OCI-LY7 (cell line): ENCODE measurements around the gene AXL. TPM values are rescaled to one million over a fixed set of nuclear protein-coding genes. Genes with fewer than 3 reads are reported as not detected.
"Not testable (repeated sequence)": the region's sequence is repeated elsewhere in the genome, so short reads cannot be mapped to it uniquely, and the experiment has no call there.

Experiments
- BruUV-seq: library from RNA; stranded (reverse); fragments of 400-500 nt; replicated peaks from 2 replicates; lab custom pipeline; 2021; lab: Mats Ljungman, UMichigan
- CTCF ChIA-PET: fragments of 300-600 bp; sonication (Branson Sonifier 250); formaldehyde crosslinking; loops from one replicate; lab custom pipeline; 2022; ENCODE audit warnings: antibody characterized with exemption; ENCODE audit not compliant: unreplicated experiment; lab: Charles Lee
- POLR2A ChIA-PET: fragments of 300-600 bp; sonication (Branson Sonifier 250); formaldehyde crosslinking; loops from one replicate; lab custom pipeline; 2022; ENCODE audit warnings: antibody characterized with exemption; lab: Charles Lee
- DNase-seq: peaks from one replicate; pipeline ENCODE4 v3.0.0-alpha.2; 2015; ENCODE audit warnings: low spot score
- H2AFZ ChIP-seq: fragments of 200-600 bp; sonication (generic), shearing (Covaris generic); 2 replicates; pipeline ENCODE4 v1.6.1; 2014; ENCODE audit warnings: mild to moderate bottlenecking, antibody characterized with exemption, low read length, moderate library complexity
- H3K27ac ChIP-seq: fragments of 200-600 bp; sonication (generic); 2 replicates; pipeline ENCODE4 v1.5.1; 2014; ENCODE audit warnings: mixed run types, low read depth, mild to moderate bottlenecking, moderate library complexity, low read length, inconsistent platforms; ENCODE audit not compliant: poor library complexity, severe bottlenecking
- H3K36me3 ChIP-seq: fragments of 200-600 bp; sonication (generic); 2 replicates; pipeline ENCODE4 v1.6.1; 2014; ENCODE audit warnings: mild to moderate bottlenecking, antibody characterized with exemption, low read length, moderate library complexity, mixed read lengths; ENCODE audit not compliant: insufficient read depth
- H3K4me1 ChIP-seq: fragments of 200-600 bp; sonication (generic); 2 replicates; pipeline ENCODE4 v1.5.1; 2014; ENCODE audit warnings: mild to moderate bottlenecking, low read length; ENCODE audit not compliant: insufficient read depth, poor library complexity, severe bottlenecking
- H3K4me2 ChIP-seq: fragments of 200-600 bp; sonication (generic); 2 replicates; pipeline ENCODE4 v1.6.1; 2014; ENCODE audit warnings: mild to moderate bottlenecking, low read length
- H3K4me3 ChIP-seq: fragments of 200-600 bp; sonication (generic); 2 replicates; pipeline ENCODE4 v1.5.1; 2014; ENCODE audit warnings: mild to moderate bottlenecking, low read depth, low read length; ENCODE audit not compliant: poor library complexity, severe bottlenecking
- H3K79me2 ChIP-seq: fragments of 200-600 bp; sonication (generic); 2 replicates; pipeline ENCODE4 v1.6.1; 2016; ENCODE audit warnings: low read depth, mild to moderate bottlenecking, low read length, moderate library complexity, mixed read lengths; ENCODE audit not compliant: insufficient read depth
- H3K9me2 ChIP-seq: fragments of 200-600 bp; sonication (generic); 2 replicates; pipeline ENCODE4 v1.6.1; 2016; ENCODE audit warnings: mild to moderate bottlenecking, low read length, mixed read lengths; ENCODE audit not compliant: insufficient read depth
- H3K9me3 ChIP-seq: fragments of 200-600 bp; sonication (generic); 2 replicates; pipeline ENCODE4 v1.6.1; 2014; ENCODE audit warnings: mild to moderate bottlenecking, mixed run types, low read length, mixed read lengths
- H4K20me1 ChIP-seq: fragments of 200-600 bp; sonication (generic); 2 replicates; pipeline ENCODE4 v1.6.1; 2014; ENCODE audit warnings: mild to moderate bottlenecking, antibody characterized with exemption, low read length, moderate library complexity, mixed read lengths; ENCODE audit not compliant: insufficient read depth
- EZH2phosphoT487 ChIP-seq: fragments of 200-600 bp; sonication (generic); IDR thresholded peaks from 2 replicates; pipeline ENCODE4 v1.6.1; 2018; ENCODE audit warnings: low read depth, borderline replicate concordance, mild to moderate bottlenecking, mixed run types, antibody characterized with exemption, low read length, moderate library complexity, mixed read lengths
- intact Hi-C: fragments of 100-400 bp; cut with micrococcal nuclease; formaldehyde crosslinking; loops from one replicate; pipeline ENCODE4 v1.10.0; 2022; ENCODE audit not compliant: unreplicated experiment
- total RNA-seq, 2 experiments: library from RNA; depleted of rRNA in 1 of 2; stranded (reverse); fragments of >200 nt in 1 of 2; shearing (Covaris generic) in 1 of 2; gene quantifications; 2 replicates each; pipeline ENCODE4 v1.2.3, GENCODE V29; 2014 to 2022
- TF ChIP-seq, protein P1 (sequence below): fragments of 200-600 bp; sonication (generic); conservative IDR thresholded peaks from 2 replicates; pipeline ENCODE4 v1.5.1; 2014; ENCODE audit warnings: mild to moderate bottlenecking, antibody characterized with exemption, low read length, moderate library complexity, mixed read lengths

AXL gene
- total RNA-seq, 2 experiments from 2014 or later: not detected

DNA sequence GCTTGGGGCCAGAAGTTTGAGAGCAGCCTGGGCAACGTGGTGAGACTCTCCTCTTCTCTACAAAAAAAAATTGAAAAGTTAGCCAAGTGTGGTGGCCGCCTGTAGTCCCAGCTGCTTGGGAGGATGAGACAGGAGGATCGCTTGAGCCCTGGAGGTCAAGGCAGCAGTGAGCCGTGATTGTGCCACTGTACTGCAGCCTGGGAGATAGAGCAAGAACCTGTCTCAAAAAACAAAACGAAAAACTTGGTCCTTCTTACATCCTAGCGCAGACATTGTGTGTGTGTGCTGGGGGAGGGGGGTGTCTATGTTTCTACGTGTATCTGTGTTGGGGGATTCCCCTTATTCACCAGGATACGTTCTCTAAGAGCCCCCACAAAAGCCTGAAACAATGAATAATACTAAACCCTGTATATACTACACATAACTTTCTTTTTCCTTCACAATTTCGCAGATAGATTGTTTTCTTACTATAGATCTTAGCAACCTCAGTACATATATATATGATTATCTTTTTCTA is 7.9 kb downstream of the AXL start:
- no peak for DNase-seq
- no peak overlapping the region for H3K27ac ChIP-seq
- H3K4me3 ChIP-seq: no peak overlapping the region
- H3K9me3 ChIP-seq: no peaks in the 10 kb centered on the region
- no peak for TF ChIP-seq EZH2phosphoT487
- TF ChIP-seq, protein P1, sequence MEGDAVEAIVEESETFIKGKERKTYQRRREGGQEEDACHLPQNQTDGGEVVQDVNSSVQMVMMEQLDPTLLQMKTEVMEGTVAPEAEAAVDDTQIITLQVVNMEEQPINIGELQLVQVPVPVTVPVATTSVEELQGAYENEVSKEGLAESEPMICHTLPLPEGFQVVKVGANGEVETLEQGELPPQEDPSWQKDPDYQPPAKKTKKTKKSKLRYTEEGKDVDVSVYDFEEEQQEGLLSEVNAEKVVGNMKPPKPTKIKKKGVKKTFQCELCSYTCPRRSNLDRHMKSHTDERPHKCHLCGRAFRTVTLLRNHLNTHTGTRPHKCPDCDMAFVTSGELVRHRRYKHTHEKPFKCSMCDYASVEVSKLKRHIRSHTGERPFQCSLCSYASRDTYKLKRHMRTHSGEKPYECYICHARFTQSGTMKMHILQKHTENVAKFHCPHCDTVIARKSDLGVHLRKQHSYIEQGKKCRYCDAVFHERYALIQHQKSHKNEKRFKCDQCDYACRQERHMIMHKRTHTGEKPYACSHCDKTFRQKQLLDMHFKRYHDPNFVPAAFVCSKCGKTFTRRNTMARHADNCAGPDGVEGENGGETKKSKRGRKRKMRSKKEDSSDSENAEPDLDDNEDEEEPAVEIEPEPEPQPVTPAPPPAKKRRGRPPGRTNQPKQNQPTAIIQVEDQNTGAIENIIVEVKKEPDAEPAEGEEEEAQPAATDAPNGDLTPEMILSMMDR: no peak
- H3K36me3 ChIP-seq: no peaks in the 10 kb centered on the region
- no peaks in the 10 kb centered on the region for H3K79me2 ChIP-seq
- ChIA-PET CTCF (no interaction called here), POLR2A (no interaction called here)
- BruUV-seq: no TSS peak
- H3K4me2 ChIP-seq: no peak overlapping the region
- no peaks in the 10 kb centered on the region for H3K4me1 ChIP-seq
- intact Hi-C loops: no loop called here
- no peak overlapping the region for H2AFZ ChIP-seq
- no peaks in the 10 kb centered on the region for H4K20me1 ChIP-seq
- no peaks in the 10 kb centered on the region for H3K9me2 ChIP-seq

DNA sequence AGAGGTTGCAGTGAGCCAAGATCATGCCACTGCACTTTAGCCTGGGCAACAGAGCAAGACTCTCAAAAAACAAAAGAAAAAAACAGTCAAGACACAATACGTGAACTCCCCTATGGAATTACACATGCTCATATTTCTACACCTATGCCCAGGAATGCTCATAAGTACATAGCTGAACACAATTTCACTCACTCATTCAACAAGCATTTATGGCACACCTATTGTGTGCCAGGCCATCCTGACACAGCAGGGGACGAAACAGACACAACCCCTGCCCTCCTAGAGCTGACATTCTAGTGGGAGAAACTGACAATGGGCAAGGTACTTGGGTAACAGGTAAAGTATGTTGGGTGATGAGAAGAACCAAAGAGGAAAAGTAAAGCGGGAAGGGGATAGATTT is 9.5 kb downstream of the AXL start:
- intact Hi-C loops: no loop called here
- no peaks in the 10 kb centered on the region for H3K79me2 ChIP-seq
- ChIA-PET POLR2A (no interaction called here), CTCF (no interaction called here)
- no peak overlapping the region for H3K4me3 ChIP-seq
- DNase-seq: no peak
- no peaks in the 10 kb centered on the region for H3K9me2 ChIP-seq
- H2AFZ ChIP-seq: no peak overlapping the region
- no TSS peak for BruUV-seq
- no peaks in the 10 kb centered on the region for H3K4me1 ChIP-seq
- no peak overlapping the region for H3K27ac ChIP-seq
- TF ChIP-seq, protein P1: no peak
- TF ChIP-seq EZH2phosphoT487: no peak
- no peaks in the 10 kb centered on the region for H4K20me1 ChIP-seq
- no peak overlapping the region for H3K4me2 ChIP-seq
- H3K36me3 ChIP-seq: no peaks in the 10 kb centered on the region
- no peaks in the 10 kb centered on the region for H3K9me3 ChIP-seq

DNA sequence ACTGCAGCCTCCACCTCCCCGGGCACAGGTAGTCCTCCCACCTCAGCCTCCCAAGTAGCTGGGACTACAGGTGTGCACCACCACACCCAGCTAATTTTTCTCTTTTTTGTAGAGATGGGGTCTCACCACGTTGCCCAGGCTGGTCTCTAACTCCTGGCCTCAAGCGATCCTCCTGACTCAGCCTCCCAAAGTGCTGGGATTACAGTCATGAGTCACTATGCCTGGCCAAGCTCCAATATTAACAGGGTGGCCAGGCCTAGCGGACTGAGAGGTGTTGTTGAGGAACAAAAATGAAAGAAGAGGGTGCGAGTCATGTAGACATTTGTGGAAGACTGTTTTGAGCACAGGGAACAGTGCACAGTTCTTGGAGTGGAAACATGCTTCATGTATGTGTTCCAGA is 10.3 kb downstream of the AXL start:
- H3K4me3 ChIP-seq, H3K36me3 ChIP-seq, intact Hi-C loops, DNase-seq, H2AFZ ChIP-seq, H4K20me1 ChIP-seq, H3K9me2 ChIP-seq, H3K27ac ChIP-seq, CTCF ChIA-PET, H3K79me2 ChIP-seq, H3K4me2 ChIP-seq, H3K4me1 ChIP-seq, POLR2A ChIA-PET, H3K9me3 ChIP-seq, BruUV-seq: not testable (repeated sequence)
